SK-N-MC (cell line): ENCODE results near the gene STEAP2.

Source experiments
- EZH2 ChIP-seq: fragments of 200-600 bp; sonication (generic); IDR thresholded peaks from one replicate; pipeline ENCODE4 v1.6.1; 2017; ENCODE audit warnings: antibody characterized with exemption
- FOXP2 ChIP-seq: optimal IDR thresholded peaks from 2 replicates; pipeline ENCODE3; 2011; ENCODE audit warnings: mild to moderate bottlenecking, moderate library complexity; ENCODE audit not compliant: insufficient read depth; ENCODE audit errors: extremely low read length, control extremely low read depth
- POLR2AphosphoS5 ChIP-seq: IDR thresholded peaks from 2 replicates; pipeline ENCODE4 v1.6.1; 2012; ENCODE audit warnings: mild to moderate bottlenecking, low read depth, low read length, borderline replicate concordance

DNA sequence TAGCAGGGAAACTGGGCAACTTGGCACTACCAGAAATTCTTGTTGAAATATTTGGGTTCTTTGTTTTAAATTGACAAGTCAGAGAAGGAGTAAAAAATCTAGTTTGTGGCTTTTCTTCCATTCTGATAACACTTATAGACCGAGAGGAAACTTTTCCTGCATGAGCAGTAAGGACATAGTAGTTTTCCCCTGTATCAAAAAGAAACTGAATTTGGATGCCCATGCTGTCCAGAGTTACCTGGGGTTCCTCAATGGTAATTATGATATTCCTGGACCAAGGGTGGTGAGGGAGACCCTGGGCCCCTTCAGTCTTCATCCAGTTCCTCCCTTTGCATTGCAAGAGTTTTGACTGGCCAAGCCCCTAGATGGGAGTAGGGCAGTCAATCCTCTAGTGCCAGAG, 19.9 kb upstream of the STEAP2 start:
- TF ChIP-seq POLR2AphosphoS5 (no peak), EZH2 (no peak), FOXP2 (no peak)
